SK-N-MC (cell line): ENCODE results near the gene GIMAP5.
A peak's percentile ranks its signal among the peaks of the same experiment; 100 is the strongest.

Experiments used
- DNase-seq: peaks from one replicate; pipeline ENCODE4 v3.0.0-alpha.2; 2011; ENCODE audit warnings: low read depth, low spot score
- H3K27ac ChIP-seq: fragments of 200-600 bp; sonication (generic); 2 replicates; pipeline ENCODE4 v1.5.1; 2016; ENCODE audit warnings: mixed run types
- H3K36me3 ChIP-seq: fragments of 200-600 bp; sonication (generic); 2 replicates; pipeline ENCODE4 v1.6.1; 2017; ENCODE audit warnings: antibody characterized with exemption, low read length, mixed read lengths; ENCODE audit not compliant: insufficient read depth
- H3K4me3 ChIP-seq: fragments of 200-600 bp; sonication (generic); 2 replicates; pipeline ENCODE4 v1.5.1; 2016
- H3K9ac ChIP-seq: fragments of 200-600 bp; sonication (generic); 2 replicates; pipeline ENCODE4 v1.8.0; 2017; ENCODE audit warnings: mixed run types, mixed read lengths; ENCODE audit not compliant: insufficient read length
- H3K9me3 ChIP-seq: fragments of 200-600 bp; sonication (generic); 2 replicates; pipeline ENCODE4 v1.6.1; 2017; ENCODE audit warnings: low read depth, mild to moderate bottlenecking, antibody characterized with exemption, low read length, moderate library complexity, mixed read lengths
- EZH2 ChIP-seq: fragments of 200-600 bp; sonication (generic); IDR thresholded peaks from one replicate; pipeline ENCODE4 v1.6.1; 2017; ENCODE audit warnings: antibody characterized with exemption
- FOXP2 ChIP-seq: optimal IDR thresholded peaks from 2 replicates; pipeline ENCODE3; 2011; ENCODE audit warnings: mild to moderate bottlenecking, moderate library complexity; ENCODE audit not compliant: insufficient read depth; ENCODE audit errors: extremely low read length, control extremely low read depth
- POLR2AphosphoS5 ChIP-seq: IDR thresholded peaks from 2 replicates; pipeline ENCODE4 v1.6.1; 2012; ENCODE audit warnings: mild to moderate bottlenecking, low read depth, low read length, borderline replicate concordance

The GIMAP5 gene

GRCh38 chr7:150778014-150778737 lies 41.0 kb downstream of the GIMAP5 start:
- H3K9ac ChIP-seq, result no peak overlapping the region
- H3K9me3 ChIP-seq, result no peaks in the 10 kb centered on the region
- no peaks in the 10 kb centered on the region for H3K36me3 ChIP-seq
- TF ChIP-seq FOXP2 (no peak), EZH2 (no peak), POLR2AphosphoS5 (no peak)
- no peak overlapping the region for H3K4me3 ChIP-seq
- no peak overlapping the region for H3K27ac ChIP-seq
- no peak for DNase-seq

- Histone ChIP-seq H3K27ac (no peak overlapping the region), H3K4me3 (no peak overlapping the region), H3K9me3 (no peaks in the 10 kb centered on the region), H3K36me3 (no peaks in the 10 kb centered on the region), H3K9ac (no peak overlapping the region)
- DNase-seq, result peak; percentile 53
- TF ChIP-seq FOXP2 (no peak), EZH2 (no peak), POLR2AphosphoS5 (no peak)
These were observed 41.6 kb downstream of the GIMAP5 start for GRCh38 chr7:150778738-150779301.

GRCh38 chr7:150780292-150780691 lies 43.1 kb downstream of the GIMAP5 start:
- no peaks in the 10 kb centered on the region for H3K9me3 ChIP-seq
- DNase-seq, result no peak
- H3K9ac ChIP-seq, result no peak overlapping the region
- TF ChIP-seq FOXP2 (no peak), POLR2AphosphoS5 (no peak), EZH2 (no peak)
- no peak overlapping the region for H3K4me3 ChIP-seq
- H3K36me3 ChIP-seq, result no peaks in the 10 kb centered on the region
- no peak overlapping the region for H3K27ac ChIP-seq

GRCh38 chr7:150781103-150781502 lies 43.9 kb downstream of the GIMAP5 start:
- Histone ChIP-seq H3K4me3 (no peak overlapping the region), H3K27ac (no peak overlapping the region), H3K9ac (no peak overlapping the region), H3K36me3 (no peaks in the 10 kb centered on the region), H3K9me3 (no peaks in the 10 kb centered on the region)
- no peak for DNase-seq
- TF ChIP-seq EZH2 (no peak), POLR2AphosphoS5 (no peak)

GRCh38 chr7:150781961-150782360 lies 44.7 kb downstream of the GIMAP5 start:
- no peak for TF ChIP-seq POLR2AphosphoS5
- no peak for TF ChIP-seq EZH2
- TF ChIP-seq FOXP2, result no peak
- Histone ChIP-seq H3K36me3 (no peaks in the 10 kb centered on the region), H3K27ac (no peak overlapping the region), H3K9me3 (no peaks in the 10 kb centered on the region), H3K9ac (no peak overlapping the region), H3K4me3 (no peak overlapping the region)
- no peak for DNase-seq

GRCh38 chr7:150784120-150784736 lies 47.0 kb downstream of the GIMAP5 start:
- H3K9me3 ChIP-seq, result no peaks in the 10 kb centered on the region
- H3K9ac ChIP-seq, result no peak overlapping the region
- no peak for TF ChIP-seq FOXP2
- no peak for TF ChIP-seq EZH2
- no peak for TF ChIP-seq POLR2AphosphoS5
- no peaks in the 10 kb centered on the region for H3K36me3 ChIP-seq
- no peak for DNase-seq
- H3K27ac ChIP-seq, result no peak overlapping the region
- H3K4me3 ChIP-seq, result no peak overlapping the region

- Histone ChIP-seq H3K4me3 (no peak overlapping the region), H3K9me3 (no peaks in the 10 kb centered on the region), H3K27ac (no peak overlapping the region), H3K36me3 (no peaks in the 10 kb centered on the region), H3K9ac (no peak overlapping the region)
- TF ChIP-seq POLR2AphosphoS5, result no peak
- no peak for DNase-seq
These were observed 47.7 kb downstream of the GIMAP5 start for GRCh38 chr7:150784954-150785353.

GRCh38 chr7:150787321-150788281 lies 50.4 kb downstream of the GIMAP5 start:
- H3K9ac ChIP-seq, result no peak overlapping the region
- H3K27ac ChIP-seq, result no peak overlapping the region
- TF ChIP-seq EZH2 (no peak), POLR2AphosphoS5 (no peak), FOXP2 (no peak)
- peak overlapping the region; percentile 20; the same call in 1 of the 2 replicates for H3K4me3 ChIP-seq
- no peak for DNase-seq
- no peaks in the 10 kb centered on the region for H3K9me3 ChIP-seq
- H3K36me3 ChIP-seq, result no peaks in the 10 kb centered on the region
